Caco-2 (cell line): ENCODE results near the gene GDF3. TPM values are rescaled to one million over a fixed set of nuclear protein-coding genes. Genes with fewer than 3 reads are reported as not detected.

Source experiments
- BruUV-seq: library from RNA; stranded (reverse); fragments of 400-500 nt; replicated peaks from 2 replicates; lab custom pipeline; 2021; lab: Mats Ljungman, UMichigan
- CTCF ChIA-PET: fragments of 300-600 bp; sonication (Branson Sonifier 250); formaldehyde crosslinking; loops from one replicate; lab custom pipeline; 2022; ENCODE audit warnings: antibody characterized with exemption; lab: Charles Lee
- POLR2A ChIA-PET: fragments of 300-600 bp; sonication (Branson Sonifier 250); formaldehyde crosslinking; loops from one replicate; lab custom pipeline; 2022; ENCODE audit warnings: antibody characterized with exemption; lab: Charles Lee
- DNase-seq, 2 experiments: peaks; one replicate each; pipeline versions ENCODE4 v3.0.0 to v3.0.0-alpha.2; 2020 to 2022
- H3K27me3 ChIP-seq: replicated peaks from 2 replicates; pipeline ENCODE4 v1.6.0; 2011; ENCODE audit warnings: low read length; ENCODE audit not compliant: control insufficient read depth, insufficient read depth
- H3K36me3 ChIP-seq: 2 replicates; pipeline ENCODE4 v1.5.1; 2011; ENCODE audit warnings: low read length; ENCODE audit not compliant: control insufficient read depth, insufficient read depth
- H3K4me1 ChIP-seq: fragments of 250-450 bp; sonication (Bioruptor Pico); 2 replicates; pipeline ENCODE4 v1.5.1; 2020; ENCODE audit warnings: mild to moderate bottlenecking
- H3K4me3 ChIP-seq: 2 replicates; pipeline ENCODE4 v1.5.1; 2011; ENCODE audit warnings: low read depth, mild to moderate bottlenecking, control low read depth, low read length
- H3K9me3 ChIP-seq: fragments of 250-450 bp; sonication (Bioruptor Pico); 2 replicates; pipeline ENCODE4 v1.5.1; 2020; ENCODE audit warnings: mild to moderate bottlenecking, moderate library complexity
- H3K27ac Mint-ChIP-seq: one replicate; pipeline ENCODE4 v1.8.0; 2022; ENCODE audit warnings: mixed read lengths; ENCODE audit not compliant: unreplicated experiment
- H3K27me3 Mint-ChIP-seq: one replicate; pipeline ENCODE4 v1.8.0; 2022; ENCODE audit warnings: mixed read lengths; ENCODE audit not compliant: insufficient read depth, unreplicated experiment
- H3K36me3 Mint-ChIP-seq: one replicate; pipeline ENCODE4 v1.8.0; 2022; ENCODE audit warnings: mild to moderate bottlenecking, mixed read lengths; ENCODE audit not compliant: insufficient read depth, unreplicated experiment
- H3K4me1 Mint-ChIP-seq: one replicate; pipeline ENCODE4 v1.8.0; 2022; ENCODE audit warnings: low read depth, mixed read lengths; ENCODE audit not compliant: unreplicated experiment
- H3K4me3 Mint-ChIP-seq: one replicate; pipeline ENCODE4 v1.8.0; 2022; ENCODE audit warnings: mild to moderate bottlenecking, moderate library complexity, mixed read lengths; ENCODE audit not compliant: unreplicated experiment
- H3K9me3 Mint-ChIP-seq: one replicate; pipeline ENCODE4 v1.8.0; 2022; ENCODE audit warnings: mixed read lengths; ENCODE audit not compliant: unreplicated experiment
- CTCF ChIP-seq, 2 experiments: fragments of 200-600 bp in 1 of 2; IDR thresholded peaks; 1 replicate in 1 of 2; 2 replicates in 1 of 2; pipeline versions ENCODE4 v1.5.1 to v1.8.0; 2011 to 2022; ENCODE audit warnings: antibody characterized with exemption in 1 of 2, control low read depth in 1 of 2, inconsistent platforms in 1 of 2, low read depth in 1 of 2, low read length in 1 of 2, mild to moderate bottlenecking in 1 of 2, moderate library complexity in 1 of 2; ENCODE audit not compliant: insufficient read depth in 1 of 2, severe bottlenecking in 1 of 2, unreplicated experiment in 1 of 2
- intact Hi-C: fragments of 100-400 bp; cut with micrococcal nuclease; formaldehyde crosslinking; loops from one replicate; pipeline ENCODE4 v1.10.0; 2022; ENCODE audit not compliant: unreplicated experiment
- total RNA-seq: library from RNA; stranded (reverse); gene quantifications from 2 replicates; pipeline ENCODE4 v1.2.3, GENCODE V29; 2022

GDF3 gene
- total RNA-seq, 1 experiment from 2014 or later: 0.41 TPM

GRCh38 chr12:7709969-7710675, 14.5 kb upstream of the GDF3 start:
- H3K36me3 Mint-ChIP-seq: peaks cover 29% of the 10 kb centered on the region
- Histone ChIP-seq H3K27me3 (no peaks in the 10 kb centered on the region), H3K9me3 (no peaks in the 10 kb centered on the region), H3K4me3 (no peak overlapping the region), H3K4me1 (peaks cover 50% of the 10 kb centered on the region), H3K36me3 (peaks cover 1% of the 10 kb centered on the region; the same call in 1 of the 2 replicates)
- POLR2A ChIA-PET: interaction anchor here (0.5 to 0.8 kb wide), 3 partner anchors 14 to 944 kb away, joined by 3 to 4 read pairs (median 3); partner anchors contain the start of genes GDF3 and PTMS
- peaks cover 10% of the 10 kb centered on the region for H3K9me3 Mint-ChIP-seq
- CTCF ChIA-PET: interaction anchor here (0.6 to 1.1 kb wide), 4 partner anchors 13 to 134 kb away, joined by 3 read pairs; no protein-coding TSS in a partner anchor
- DNase-seq: peak; percentile 83 to 86
- H3K27ac Mint-ChIP-seq: peak overlapping the region; percentile 96
- peak overlapping the region; percentile 81 for H3K4me3 Mint-ChIP-seq
- H3K4me1 Mint-ChIP-seq: peaks cover 54% of the 10 kb centered on the region
- BruUV-seq: no TSS peak
- intact Hi-C loops: loop anchor here (5.0 kb wide), 2 partner anchors 142 to 282 kb away; no protein-coding TSS in a partner anchor
- no peak for TF ChIP-seq CTCF (IDR thresholded peaks at IDR 0.05; ENCODE audit: insufficient read depth in 1 of 2, low read depth in 1 of 2, low read length in 1 of 2, severe bottlenecking in 1 of 2, unreplicated experiment in 1 of 2)
- no peaks in the 10 kb centered on the region for H3K27me3 Mint-ChIP-seq

- TF ChIP-seq CTCF (IDR thresholded peaks at IDR 0.05; ENCODE audit: insufficient read depth in 1 of 2, low read depth in 1 of 2, low read length in 1 of 2, severe bottlenecking in 1 of 2, unreplicated experiment in 1 of 2): no peak
- CTCF ChIA-PET: interaction anchor here (0.5 to 2.6 kb wide), 12 partner anchors 9 to 212 kb away, joined by 3 to 28 read pairs (median 5); no protein-coding TSS in a partner anchor
- no TSS peak for BruUV-seq
- H3K36me3 ChIP-seq: peaks cover 1% of the 10 kb centered on the region; the same call in 1 of the 2 replicates
- Mint-ChIP-seq H3K36me3 (peaks cover 30% of the 10 kb centered on the region), H3K4me3 (peak overlapping the region; percentile 81), H3K9me3 (no peaks in the 10 kb centered on the region), H3K27ac (peak overlapping the region; percentile 99), H3K27me3 (no peaks in the 10 kb centered on the region), H3K4me1 (peaks cover 45% of the 10 kb centered on the region)
- peak; percentile 96 to 98 for DNase-seq
- intact Hi-C loops: loop anchor here (1.0 to 5.0 kb wide), 6 partner anchors 29 to 320 kb away; no protein-coding TSS in a partner anchor
- H3K9me3 ChIP-seq: no peaks in the 10 kb centered on the region
- peak overlapping the region; percentile 43 for H3K4me3 ChIP-seq
- H3K27me3 ChIP-seq: no peaks in the 10 kb centered on the region
- H3K4me1 ChIP-seq: peaks cover 58% of the 10 kb centered on the region
- POLR2A ChIA-PET: interaction anchor here (0.5 to 1.9 kb wide), 12 partner anchors 9 to 265 kb away, joined by 3 to 12 read pairs (median 4); partner anchors contain the start of gene SLC2A3
These were observed 10.3 kb upstream of the GDF3 start for GRCh38 chr12:7705846-7706245.

- H3K9me3 ChIP-seq: no peaks in the 10 kb centered on the region
- Mint-ChIP-seq H3K4me3 (no peak overlapping the region), H3K27ac (no peak overlapping the region), H3K4me1 (peaks cover 27% of the 10 kb centered on the region), H3K36me3 (no peaks in the 10 kb centered on the region), H3K27me3 (no peaks in the 10 kb centered on the region), H3K9me3 (no peaks in the 10 kb centered on the region)
- no peak overlapping the region for H3K4me3 ChIP-seq
- intact Hi-C loops: no loop called here
- no peak for DNase-seq
- H3K27me3 ChIP-seq: no peaks in the 10 kb centered on the region
- peaks cover 6% of the 10 kb centered on the region for H3K4me1 ChIP-seq
- H3K36me3 ChIP-seq: no peaks in the 10 kb centered on the region
- POLR2A ChIA-PET: no interaction called here
- BruUV-seq: no TSS peak
- no peak for TF ChIP-seq CTCF (IDR thresholded peaks at IDR 0.05; ENCODE audit: insufficient read depth in 1 of 2, low read depth in 1 of 2, low read length in 1 of 2, severe bottlenecking in 1 of 2, unreplicated experiment in 1 of 2)
- CTCF ChIA-PET: no interaction called here
These were observed 376 bp downstream of the GDF3 start for GRCh38 chr12:7695237-7695560.
